22Rv1 (cell line): ENCODE measurements around the gene FKBP14.

Experiments used
- ZFX ChIP-seq: fragments of 450-650 bp; IDR thresholded peaks from 2 replicates; pipeline ENCODE4 v1.6.1; 2017; ENCODE audit warnings: antibody characterized with exemption, borderline replicate concordance
- TF ChIP-seq, protein P1 (sequence below): fragments of 450-650 bp; IDR thresholded peaks from 2 replicates; pipeline ENCODE4 v1.5.1; 2017; ENCODE audit warnings: mild to moderate bottlenecking

DNA sequence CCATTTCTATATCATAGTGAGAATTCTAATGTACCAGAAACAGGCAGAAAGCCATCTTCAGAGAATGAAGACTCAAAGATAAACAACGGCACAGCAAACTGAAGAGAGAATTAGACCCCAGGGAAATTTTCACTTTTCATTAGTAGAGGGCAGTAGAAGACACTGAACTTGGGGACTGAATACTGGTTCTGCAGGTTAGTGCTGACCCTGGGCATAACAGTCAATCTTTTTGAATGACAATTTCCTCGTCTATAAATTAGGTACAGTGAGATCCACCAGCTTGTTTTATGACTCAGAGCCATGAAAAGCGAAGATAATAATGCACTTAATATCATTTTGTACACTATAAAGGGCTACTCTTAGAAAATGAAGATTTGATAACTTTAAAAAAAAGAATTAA is 13.7 kb downstream of the FKBP14 start:
- TF ChIP-seq, protein P1, sequence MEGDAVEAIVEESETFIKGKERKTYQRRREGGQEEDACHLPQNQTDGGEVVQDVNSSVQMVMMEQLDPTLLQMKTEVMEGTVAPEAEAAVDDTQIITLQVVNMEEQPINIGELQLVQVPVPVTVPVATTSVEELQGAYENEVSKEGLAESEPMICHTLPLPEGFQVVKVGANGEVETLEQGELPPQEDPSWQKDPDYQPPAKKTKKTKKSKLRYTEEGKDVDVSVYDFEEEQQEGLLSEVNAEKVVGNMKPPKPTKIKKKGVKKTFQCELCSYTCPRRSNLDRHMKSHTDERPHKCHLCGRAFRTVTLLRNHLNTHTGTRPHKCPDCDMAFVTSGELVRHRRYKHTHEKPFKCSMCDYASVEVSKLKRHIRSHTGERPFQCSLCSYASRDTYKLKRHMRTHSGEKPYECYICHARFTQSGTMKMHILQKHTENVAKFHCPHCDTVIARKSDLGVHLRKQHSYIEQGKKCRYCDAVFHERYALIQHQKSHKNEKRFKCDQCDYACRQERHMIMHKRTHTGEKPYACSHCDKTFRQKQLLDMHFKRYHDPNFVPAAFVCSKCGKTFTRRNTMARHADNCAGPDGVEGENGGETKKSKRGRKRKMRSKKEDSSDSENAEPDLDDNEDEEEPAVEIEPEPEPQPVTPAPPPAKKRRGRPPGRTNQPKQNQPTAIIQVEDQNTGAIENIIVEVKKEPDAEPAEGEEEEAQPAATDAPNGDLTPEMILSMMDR: no peak
- TF ChIP-seq ZFX: no peak
